GM19468 (cell line): ENCODE measurements around the gene SMC1B.
"Not testable (repeated sequence)": the region's sequence is repeated elsewhere in the genome, so short reads cannot be mapped to it uniquely, and the experiment has no call there.

Source experiments
- ATAC-seq: cut with Tn5 transposase; IDR thresholded peaks from one replicate; pipeline ENCODE4 v1.9.1; 2021; ENCODE audit warnings: mild to moderate bottlenecking, moderate library complexity, moderate number of reproducible peaks; ENCODE audit not compliant: unreplicated experiment; ENCODE audit errors: extremely low read depth

SMC1B gene

GRCh38 chr22:45413368-45414211 is at the start of gene SMC1B, which contains the start of gene RIBC2:
TSS of gene SMC1B (minus strand) at chr22:45413599. CDS start at chr22:45413567, 32 bp downstream.
TSS of gene RIBC2 (plus strand) at chr22:45413693. CDS start at chr22:45413887, 194 bp downstream.
- no peak for ATAC-seq

GRCh38 chr22:45462034-45462655 is 48.7 kb upstream of the SMC1B start:
- ATAC-seq, result no peak

GRCh38 chr22:45460288-45461109 is 47.1 kb upstream of the SMC1B start:
- no peak for ATAC-seq

- no peak for ATAC-seq
Measured at GRCh38 chr22:45459235-45459634, 45.8 kb upstream of the SMC1B start.

- no peak for ATAC-seq
Measured at GRCh38 chr22:45458532-45458931, 45.1 kb upstream of the SMC1B start.

- no peak for ATAC-seq
Measured at GRCh38 chr22:45456811-45457210, 43.4 kb upstream of the SMC1B start.

- ATAC-seq, result no peak
Measured at GRCh38 chr22:45455621-45456020, 42.2 kb upstream of the SMC1B start.

- ATAC-seq, result no peak
Measured at GRCh38 chr22:45455212-45455611, 41.8 kb upstream of the SMC1B start.

- ATAC-seq, result no peak
Measured at GRCh38 chr22:45454275-45454674, 40.9 kb upstream of the SMC1B start.

GRCh38 chr22:45453764-45454163 is 40.4 kb upstream of the SMC1B start:
- no peak for ATAC-seq

- ATAC-seq, result no peak
Measured at GRCh38 chr22:45452565-45453379, 39.4 kb upstream of the SMC1B start.

GRCh38 chr22:45451972-45452371 is 38.6 kb upstream of the SMC1B start:
- ATAC-seq, result no peak

GRCh38 chr22:45450921-45451651 is 37.7 kb upstream of the SMC1B start:
- ATAC-seq, result no peak

- ATAC-seq, result no peak
Measured at GRCh38 chr22:45450101-45450785, 36.8 kb upstream of the SMC1B start.

- ATAC-seq, result not testable (repeated sequence)
Measured at GRCh38 chr22:45449442-45449841, 36.0 kb upstream of the SMC1B start.

- no peak for ATAC-seq
Measured at GRCh38 chr22:45448431-45448830, 35.0 kb upstream of the SMC1B start.

- not testable (repeated sequence) for ATAC-seq
Measured at GRCh38 chr22:45447596-45447995, 34.2 kb upstream of the SMC1B start.

- no peak for ATAC-seq
Measured at GRCh38 chr22:45446216-45446615, 32.8 kb upstream of the SMC1B start.
